Adrenal gland (tissue), 12 donors: ENCODE data around the gene CYP24A1. TPM values are rescaled to one million over a fixed set of nuclear protein-coding genes. Genes with fewer than 3 reads are reported as not detected.

ENCODE experiments used
- DNase-seq, 7 donors: peaks; one replicate each; pipeline ENCODE4 v3.0.0-alpha.2; 2019 to 2020
- H3K27ac ChIP-seq, 5 donors: fragments of 200-600 bp; sonication (generic) in 4 of 5; 1 replicate in 3 of 5; 2 replicates in 2 of 5; pipeline versions ENCODE4 v1.5.1 to v1.8.0; 2016 to 2020; ENCODE audit warnings: mild to moderate bottlenecking in 1 of 5
- H3K27me3 ChIP-seq: fragments of 200-600 bp; 2 replicates; pipeline ENCODE4 v1.8.0; 2021
- H3K36me3 ChIP-seq, 2 donors: fragments of 200-600 bp; replicated peaks in 1 of 2; 1 replicate in 1 of 2; 2 replicates in 1 of 2; pipeline versions ENCODE4 v1.5.1 to v1.8.0; 2018 to 2022
- H3K4me1 ChIP-seq, 2 donors: fragments of 200-600 bp; replicated peaks in 1 of 2; 1 replicate in 1 of 2; 2 replicates in 1 of 2; pipeline versions ENCODE4 v1.5.1 to v1.8.0; 2018 to 2021
- H3K4me3 ChIP-seq, 4 donors: fragments of 200-600 bp; sonication (generic) in 3 of 4; one replicate each; pipeline ENCODE4 v1.5.1; 2016 to 2018
- H3K9me3 ChIP-seq, 3 donors: fragments of 200-600 bp; sonication (generic) in 1 of 3; replicated peaks in 1 of 3; 1 replicate in 2 of 3; 2 replicates in 1 of 3; pipeline versions ENCODE4 v1.5.1 to v1.8.0; 2016 to 2021
- POLR2A ChIP-seq, 2 donors: fragments of 450-650 bp; IDR thresholded peaks; one replicate each; pipeline ENCODE4 v1.6.1; 2017; ENCODE audit warnings: antibody characterized with exemption in 2 of 2, mild to moderate bottlenecking in 2 of 2, moderate library complexity in 1 of 2
- WGBS, 4 donors: extraction: QIAGEN DNeasy Blood & Tissue Kit in 2 of 4; methylation state at CpG; one replicate each; pipeline versions ENCODE4 v1.1.5 to v1.1.7; 2013 to 2017; 5-methylcytosine and 5-hydroxymethylcytosine counted together
- intact Hi-C, 2 donors: fragments of 100-400 bp; cut with DNase I; formaldehyde crosslinking; loops; one replicate each; pipeline versions ENCODE4 v1.14.1 to v1.15.0; 2022 to 2023
- polyA plus RNA-seq, 3 donors: library from polyadenylated mRNA; stranded (reverse); fragments of 200-250 nt in 2 of 3; fragments of 350-450 nt in 1 of 3; fragmentation: Illumina TruSeq in 1 of 3; extraction: RNeasy Lipid Tissue Mini Kit (QIAGEN cat#74804) in 1 of 3; gene quantifications; one replicate each; pipeline ENCODE4 v1.2.3, GENCODE V29; 2013 to 2014
- total RNA-seq, 9 donors: library from RNA; depleted of rRNA in 4 of 9; stranded (reverse); fragments of >200 nt in 4 of 9; fragments of 120-200 nt in 1 of 9; fragmentation: NEBNext Ultra II Directional in 1 of 9; extraction: Animal tissue kit (Norgen Biotek cat#: 25700) in 1 of 9; gene quantifications; one replicate each; pipeline versions ENCODE4 v1.1.0 to v1.2.4, GENCODE V29; 2013 to 2023
- TF ChIP-seq, protein P1 (sequence below), 6 experiments: fragments of 450-650 bp in 4 of 6; fragments of 200-600 bp in 2 of 6; sonication (generic) in 1 of 6; IDR thresholded peaks; 1 replicate in 5 of 6; 2 replicates in 1 of 6; pipeline versions ENCODE4 v1.5.1 to v1.8.0; 2016 to 2021; ENCODE audit warnings: antibody characterized with exemption in 6 of 6, mild to moderate bottlenecking in 2 of 6, moderate library complexity in 1 of 6
- donor health status: healthy with polysubstance abuse.
- donor health status: Bipolar disorder and iron deficiency.
- donor health status: DM: yes; HTN: yes; CAD: no.
- donor health status: DM: no; HTN: no; CAD: no.
- donor health status: DM: no; HTN: no; CAD: no.
- donor health status: DM: yes; HTN: yes; CAD: no.

Gene CYP24A1
- total and polyA plus RNA-seq, 12 donors: 0.09 TPM; not detected in 11

DNA sequence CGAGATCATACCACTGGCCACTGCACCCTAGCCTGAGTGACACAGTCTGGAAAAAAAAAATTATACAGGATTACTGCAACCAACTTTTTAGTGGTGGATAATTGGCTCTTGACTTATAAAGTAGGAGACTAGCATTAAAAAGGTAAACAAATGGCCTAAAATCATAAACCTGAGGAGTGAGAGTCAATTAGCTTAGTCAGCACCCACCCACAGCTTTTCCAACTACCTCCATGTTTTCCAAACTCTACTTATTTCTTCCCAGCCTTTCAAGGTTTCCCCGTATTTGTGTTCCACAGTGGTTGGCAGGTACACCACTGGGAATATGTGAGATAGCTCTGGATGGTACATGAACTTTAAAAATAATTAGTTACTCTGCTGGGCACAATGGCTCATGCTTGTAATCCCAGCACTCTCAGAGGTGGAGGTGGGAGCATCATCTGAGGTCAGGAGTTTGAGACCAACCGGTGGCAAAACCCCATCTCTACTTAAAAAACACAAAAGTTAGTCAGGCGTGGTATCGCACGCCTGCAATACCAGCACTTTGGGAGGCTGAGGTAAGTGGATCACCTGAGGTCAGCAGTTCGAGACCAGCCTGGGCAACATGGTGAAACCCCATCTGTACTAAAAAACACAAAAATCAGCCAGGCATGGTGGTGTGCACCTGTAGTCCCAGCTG, 6.7 kb downstream of the CYP24A1 start:
- no peak for TF ChIP-seq POLR2A (IDR thresholded peaks at IDR 0.05)
- TF ChIP-seq, protein P1, sequence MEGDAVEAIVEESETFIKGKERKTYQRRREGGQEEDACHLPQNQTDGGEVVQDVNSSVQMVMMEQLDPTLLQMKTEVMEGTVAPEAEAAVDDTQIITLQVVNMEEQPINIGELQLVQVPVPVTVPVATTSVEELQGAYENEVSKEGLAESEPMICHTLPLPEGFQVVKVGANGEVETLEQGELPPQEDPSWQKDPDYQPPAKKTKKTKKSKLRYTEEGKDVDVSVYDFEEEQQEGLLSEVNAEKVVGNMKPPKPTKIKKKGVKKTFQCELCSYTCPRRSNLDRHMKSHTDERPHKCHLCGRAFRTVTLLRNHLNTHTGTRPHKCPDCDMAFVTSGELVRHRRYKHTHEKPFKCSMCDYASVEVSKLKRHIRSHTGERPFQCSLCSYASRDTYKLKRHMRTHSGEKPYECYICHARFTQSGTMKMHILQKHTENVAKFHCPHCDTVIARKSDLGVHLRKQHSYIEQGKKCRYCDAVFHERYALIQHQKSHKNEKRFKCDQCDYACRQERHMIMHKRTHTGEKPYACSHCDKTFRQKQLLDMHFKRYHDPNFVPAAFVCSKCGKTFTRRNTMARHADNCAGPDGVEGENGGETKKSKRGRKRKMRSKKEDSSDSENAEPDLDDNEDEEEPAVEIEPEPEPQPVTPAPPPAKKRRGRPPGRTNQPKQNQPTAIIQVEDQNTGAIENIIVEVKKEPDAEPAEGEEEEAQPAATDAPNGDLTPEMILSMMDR (IDR thresholded peaks at IDR 0.05): no peak
- H3K4me3 ChIP-seq: no peak overlapping the region
- no peaks in the 10 kb centered on the region for H3K9me3 ChIP-seq
- DNase-seq: no peak
- intact Hi-C loops: no loop called here
- H3K27ac ChIP-seq: no peak overlapping the region
- H3K27me3 ChIP-seq: peaks cover 47% of the 10 kb centered on the region
- no peaks in the 10 kb centered on the region for H3K4me1 ChIP-seq
- no peaks in the 10 kb centered on the region for H3K36me3 ChIP-seq
- WGBS, 4 donors: 82 to 92% (median 87%) methylated on average over 7 of the region's 7 CpGs

DNA sequence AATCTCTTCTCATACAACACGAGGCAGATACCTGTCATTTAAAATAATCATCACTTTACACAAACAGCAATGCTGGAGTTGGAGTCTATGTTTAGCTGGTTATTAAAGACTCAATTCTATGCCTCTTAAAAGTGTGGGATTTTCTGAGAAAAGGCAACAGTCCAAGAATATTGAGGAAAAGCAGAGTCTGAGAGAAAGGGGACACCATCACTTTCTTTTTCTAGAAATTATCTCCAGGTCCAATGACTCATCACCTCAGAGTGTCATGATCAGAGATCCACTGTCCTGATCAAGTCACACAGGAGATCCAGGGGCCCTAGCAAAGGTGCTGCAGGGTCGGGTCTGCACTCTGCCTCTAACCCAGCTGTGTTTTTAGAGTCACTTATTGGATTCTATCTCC, 8.0 kb downstream of the CYP24A1 start:
- intact Hi-C loops: no loop called here
- Histone ChIP-seq H3K4me3 (no peak overlapping the region), H3K4me1 (no peaks in the 10 kb centered on the region), H3K9me3 (no peaks in the 10 kb centered on the region), H3K36me3 (no peaks in the 10 kb centered on the region), H3K27ac (no peak overlapping the region), H3K27me3 (peaks cover 34% of the 10 kb centered on the region)
- no peak for DNase-seq
- no peak for TF ChIP-seq POLR2A (IDR thresholded peaks at IDR 0.05)
- TF ChIP-seq, protein P1 (IDR thresholded peaks at IDR 0.05): no peak
- 50 to 58% (median 56%) methylated on average over 2 of the region's 2 CpGs for WGBS, 4 donors

DNA sequence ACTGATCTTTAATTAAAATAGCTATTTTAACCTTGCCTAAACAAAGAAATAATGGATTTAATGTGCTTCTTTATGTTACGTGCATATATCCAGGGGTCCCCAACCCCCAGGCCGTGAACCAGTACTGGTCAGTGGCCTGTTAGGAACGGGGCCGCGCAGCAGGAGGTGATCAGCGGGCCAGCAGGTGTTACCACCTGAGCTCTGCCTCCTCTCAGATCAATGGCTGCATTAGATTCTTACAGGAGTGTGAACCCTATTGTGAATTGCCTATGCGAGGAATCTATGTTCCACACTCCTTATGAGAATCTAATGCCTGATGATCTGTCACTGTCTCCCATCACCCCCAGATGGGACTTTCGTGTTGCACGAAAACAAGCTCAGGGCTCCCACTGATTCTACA, 8.8 kb downstream of the CYP24A1 start:
- Histone ChIP-seq H3K27ac (no peak overlapping the region), H3K4me1 (no peaks in the 10 kb centered on the region), H3K4me3 (no peak overlapping the region), H3K36me3 (no peaks in the 10 kb centered on the region), H3K27me3 (peaks cover 26% of the 10 kb centered on the region), H3K9me3 (no peaks in the 10 kb centered on the region)
- 83 to 90% (median 86%) methylated on average over 9 of the region's 9 CpGs for WGBS, 4 donors
- DNase-seq: no peak
- no peak for TF ChIP-seq POLR2A (IDR thresholded peaks at IDR 0.05)
- TF ChIP-seq, protein P1 (IDR thresholded peaks at IDR 0.05): no peak
- intact Hi-C loops: no loop called here

DNA sequence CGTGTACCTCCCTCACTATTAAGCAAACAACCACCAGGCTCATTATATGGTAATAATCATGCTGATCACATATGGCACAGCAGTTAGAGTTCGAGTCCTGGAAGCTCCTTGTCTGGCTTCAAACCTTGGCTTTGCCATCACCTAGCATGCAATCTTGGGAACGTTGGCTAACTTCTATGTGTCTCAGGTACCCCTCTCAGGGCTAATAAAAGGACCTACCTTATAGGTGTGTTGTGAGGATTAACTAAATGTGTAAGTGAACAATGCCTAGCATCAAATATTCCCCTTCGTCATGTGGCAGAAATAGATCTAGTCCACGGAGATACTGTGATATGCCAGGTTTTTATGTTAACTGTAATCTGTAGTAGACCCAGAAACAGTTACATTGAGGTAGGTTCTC, 10.4 kb downstream of the CYP24A1 start:
- no peaks in the 10 kb centered on the region for H3K36me3 ChIP-seq
- H3K27ac ChIP-seq: no peak overlapping the region
- WGBS, 4 donors: 69 to 83% (median 76%) methylated on average over 5 of the region's 5 CpGs
- H3K27me3 ChIP-seq: peaks cover 16% of the 10 kb centered on the region
- DNase-seq: no peak
- no peaks in the 10 kb centered on the region for H3K4me1 ChIP-seq
- TF ChIP-seq POLR2A (IDR thresholded peaks at IDR 0.05): no peak
- TF ChIP-seq, protein P1 (IDR thresholded peaks at IDR 0.05): no peak
- H3K9me3 ChIP-seq: no peaks in the 10 kb centered on the region
- intact Hi-C loops: no loop called here
- no peak overlapping the region for H3K4me3 ChIP-seq
